Glutamatergic neuron (in vitro differentiated cells): Measurements from ENCODE around the gene R3HDM2. TPM values are rescaled to one million over a fixed set of nuclear protein-coding genes. Genes with fewer than 3 reads are reported as not detected.
"Not testable (repeated sequence)": the region's sequence is repeated elsewhere in the genome, so short reads cannot be mapped to it uniquely, and the experiment has no call there.

ENCODE experiments used
- DNase-seq: peaks from one replicate; pipeline ENCODE4 v3.0.0; 2022
- H3K27ac Mint-ChIP-seq: one replicate; pipeline ENCODE4 v1.8.0; 2020; ENCODE audit warnings: mild to moderate bottlenecking, mixed read lengths, inconsistent platforms; ENCODE audit not compliant: unreplicated experiment
- H3K27me3 Mint-ChIP-seq: one replicate; pipeline ENCODE4 v1.8.0; 2020; ENCODE audit warnings: mild to moderate bottlenecking, moderate library complexity, mixed read lengths, inconsistent platforms; ENCODE audit not compliant: unreplicated experiment
- H3K36me3 Mint-ChIP-seq: one replicate; pipeline ENCODE4 v1.8.0; 2020; ENCODE audit warnings: mild to moderate bottlenecking, mixed read lengths, inconsistent platforms; ENCODE audit not compliant: unreplicated experiment
- H3K4me1 Mint-ChIP-seq: one replicate; pipeline ENCODE4 v1.8.0; 2020; ENCODE audit warnings: mild to moderate bottlenecking, low read depth, mixed read lengths, inconsistent platforms; ENCODE audit not compliant: unreplicated experiment
- H3K4me3 Mint-ChIP-seq: one replicate; pipeline ENCODE4 v1.8.0; 2020; ENCODE audit warnings: mild to moderate bottlenecking, mixed read lengths, inconsistent platforms; ENCODE audit not compliant: unreplicated experiment
- H3K9me3 Mint-ChIP-seq: one replicate; pipeline ENCODE4 v1.8.0; 2020; ENCODE audit warnings: mild to moderate bottlenecking, moderate library complexity, mixed read lengths, inconsistent platforms; ENCODE audit not compliant: unreplicated experiment
- CTCF ChIP-seq: fragments of 200-600 bp; sonication (generic); IDR thresholded peaks from one replicate; pipeline ENCODE4 v1.5.0; 2021; ENCODE audit not compliant: partially characterized antibody, unreplicated experiment
- total RNA-seq: library from RNA; stranded (reverse); fragmentation: NEBNext Ultra II Directional; extraction: Animal tissue kit (Norgen Biotek cat#: 25700); gene quantifications from one replicate; pipeline ENCODE4 v1.2.1, GENCODE V29; 2021; ENCODE audit not compliant: unreplicated experiment

R3HDM2 gene
- total RNA-seq, 1 donor from 2014 or later = 106 TPM

GRCh38 chr12:57325395-57325794 is 105.4 kb downstream of the R3HDM2 start:
- TF ChIP-seq CTCF = no peak
- no peak overlapping the region for H3K4me3 Mint-ChIP-seq
- peaks cover 1% of the 10 kb centered on the region for H3K4me1 Mint-ChIP-seq
- H3K36me3 Mint-ChIP-seq = peaks cover 9% of the 10 kb centered on the region
- no peak for DNase-seq
- no peaks in the 10 kb centered on the region for H3K9me3 Mint-ChIP-seq
- H3K27me3 Mint-ChIP-seq = peaks cover under 1% of the 10 kb centered on the region
- no peak overlapping the region for H3K27ac Mint-ChIP-seq

GRCh38 chr12:57323416-57323815 is 107.4 kb downstream of the R3HDM2 start:
- peaks cover 2% of the 10 kb centered on the region for H3K27me3 Mint-ChIP-seq
- TF ChIP-seq CTCF = no peak
- H3K9me3 Mint-ChIP-seq = no peaks in the 10 kb centered on the region

GRCh38 chr12:57320639-57321038 is 110.2 kb downstream of the R3HDM2 start:
- DNase-seq = no peak
- no peaks in the 10 kb centered on the region for H3K36me3 Mint-ChIP-seq
- no peaks in the 10 kb centered on the region for H3K9me3 Mint-ChIP-seq
- no peak overlapping the region for H3K4me3 Mint-ChIP-seq
- no peak overlapping the region for H3K27ac Mint-ChIP-seq
- peaks cover 8% of the 10 kb centered on the region for H3K4me1 Mint-ChIP-seq
- no peak for TF ChIP-seq CTCF
- peaks cover 2% of the 10 kb centered on the region for H3K27me3 Mint-ChIP-seq

More at GRCh38 chr12:57323416-57323815, 107.4 kb downstream of the R3HDM2 start:
- Mint-ChIP-seq H3K36me3 (peaks cover 9% of the 10 kb centered on the region), H3K27ac (no peak overlapping the region), H3K4me3 (no peak overlapping the region), H3K4me1 (peaks cover 5% of the 10 kb centered on the region)
- no peak for DNase-seq

- no peak for TF ChIP-seq CTCF
- Mint-ChIP-seq H3K36me3 (no peaks in the 10 kb centered on the region), H3K4me1 (peaks cover 8% of the 10 kb centered on the region), H3K27ac (no peak overlapping the region), H3K4me3 (no peak overlapping the region), H3K9me3 (no peaks in the 10 kb centered on the region), H3K27me3 (peaks cover 2% of the 10 kb centered on the region)
- no peak for DNase-seq
Measured at GRCh38 chr12:57319678-57320469, 111.0 kb downstream of the R3HDM2 start.

- H3K27ac Mint-ChIP-seq = no peak overlapping the region
- H3K4me1 Mint-ChIP-seq = peaks cover 8% of the 10 kb centered on the region
- H3K36me3 Mint-ChIP-seq = no peaks in the 10 kb centered on the region
- no peak for DNase-seq
- peaks cover 3% of the 10 kb centered on the region for H3K27me3 Mint-ChIP-seq
- H3K4me3 Mint-ChIP-seq = no peak overlapping the region
- no peak for TF ChIP-seq CTCF
- H3K9me3 Mint-ChIP-seq = peaks cover 2% of the 10 kb centered on the region
Measured at GRCh38 chr12:57315681-57316080, 115.2 kb downstream of the R3HDM2 start.

DNA sequence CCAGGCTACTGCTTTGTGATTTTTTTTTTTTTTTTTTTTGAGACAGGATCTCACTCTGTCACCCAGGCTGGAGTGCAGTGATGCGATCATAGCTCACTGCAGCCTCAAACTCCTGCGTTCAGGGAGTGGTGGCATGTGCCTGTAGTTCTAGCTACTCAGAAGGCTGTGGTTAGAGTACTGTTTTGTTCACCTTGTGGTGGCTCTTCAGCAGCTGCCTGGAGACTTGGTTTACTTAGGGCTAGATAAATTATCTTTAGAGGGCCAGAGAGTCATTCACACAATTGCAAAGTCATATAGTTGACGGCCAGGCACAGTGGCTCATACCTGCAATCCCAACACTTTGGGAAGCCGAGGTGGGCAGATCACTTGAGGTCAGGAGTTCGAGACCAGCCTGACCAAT is 118.6 kb downstream of the R3HDM2 start:
- not testable (repeated sequence) for H3K9me3 Mint-ChIP-seq, H3K27me3 Mint-ChIP-seq, H3K4me1 Mint-ChIP-seq, DNase-seq, H3K27ac Mint-ChIP-seq, H3K36me3 Mint-ChIP-seq, H3K4me3 Mint-ChIP-seq
